Left ventricle myocardium inferior (tissue), 1 donor: ENCODE measurements around the gene KDM1B. TPM values are rescaled to one million over a fixed set of nuclear protein-coding genes. Genes with fewer than 3 reads are reported as not detected.
"Not testable (repeated sequence)": the region's sequence is repeated elsewhere in the genome, so short reads cannot be mapped to it uniquely, and the experiment has no call there.

ENCODE experiments used
- DNase-seq: peaks from one replicate; pipeline ENCODE4 v3.0.0-alpha.2; 2020
- H3K27ac ChIP-seq: fragments of 200-600 bp; replicated peaks from 2 replicates; pipeline ENCODE4 v1.8.0; 2021
- H3K27me3 ChIP-seq: fragments of 200-600 bp; 2 replicates; pipeline ENCODE4 v1.8.0; 2021; ENCODE audit warnings: low read depth
- H3K36me3 ChIP-seq: fragments of 200-600 bp; 2 replicates; pipeline ENCODE4 v1.8.0; 2021
- H3K4me1 ChIP-seq: fragments of 200-600 bp; 2 replicates; pipeline ENCODE4 v1.8.0; 2021
- H3K4me3 ChIP-seq: fragments of 200-600 bp; 2 replicates; pipeline ENCODE4 v1.8.0; 2021; ENCODE audit warnings: mild to moderate bottlenecking, moderate library complexity
- H3K9me3 ChIP-seq: fragments of 200-600 bp; replicated peaks from 2 replicates; pipeline ENCODE4 v1.8.0; 2021
- intact Hi-C: fragments of 100-400 bp; cut with micrococcal nuclease; formaldehyde crosslinking; loops from one replicate; pipeline ENCODE4 v1.11.0; 2022
- total RNA-seq: library from RNA; stranded (reverse); fragmentation: NEBNext Ultra II Directional; extraction: Animal tissue kit (Norgen Biotek cat#: 25700); gene quantifications from one replicate; pipeline ENCODE4 v1.2.1, GENCODE V29; 2021
- TF ChIP-seq, protein P1 (sequence below): fragments of 200-600 bp; IDR thresholded peaks from 2 replicates; pipeline ENCODE4 v1.8.0; 2021; ENCODE audit warnings: antibody characterized with exemption, mild to moderate bottlenecking, borderline replicate concordance
- donor health status: DM: no; HTN: yes; CAD: no; lungs with severe emphysema.

The KDM1B gene
- total RNA-seq, 1 donor from 2014 or later, result 14.3 TPM

DNA sequence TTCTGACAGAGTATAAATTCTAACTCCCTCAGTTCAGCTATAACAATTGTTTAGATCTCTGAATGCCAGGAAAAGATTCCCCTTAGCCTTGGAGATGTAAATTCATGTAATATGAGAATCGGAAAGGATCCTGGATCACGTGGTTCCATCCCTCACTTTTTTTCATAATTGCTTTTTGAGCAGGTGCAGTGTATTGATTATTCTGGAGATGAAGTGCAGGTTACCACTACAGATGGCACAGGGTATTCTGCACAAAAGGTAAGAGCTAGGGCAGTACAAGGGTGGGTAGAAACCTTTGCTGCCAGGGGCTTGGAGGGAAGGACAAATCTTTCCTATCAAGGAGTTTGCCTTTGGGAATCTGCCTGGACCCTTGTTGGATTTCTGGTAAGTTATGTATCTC, 52.7 kb downstream of the KDM1B start:
- Histone ChIP-seq H3K36me3 (peaks cover 43% of the 10 kb centered on the region), H3K4me3 (no peak overlapping the region), H3K27ac (no peak overlapping the region), H3K27me3 (no peaks in the 10 kb centered on the region), H3K9me3 (no peaks in the 10 kb centered on the region), H3K4me1 (no peaks in the 10 kb centered on the region)
- intact Hi-C loops, result no loop called here
- DNase-seq, result no peak
- TF ChIP-seq, protein P1, sequence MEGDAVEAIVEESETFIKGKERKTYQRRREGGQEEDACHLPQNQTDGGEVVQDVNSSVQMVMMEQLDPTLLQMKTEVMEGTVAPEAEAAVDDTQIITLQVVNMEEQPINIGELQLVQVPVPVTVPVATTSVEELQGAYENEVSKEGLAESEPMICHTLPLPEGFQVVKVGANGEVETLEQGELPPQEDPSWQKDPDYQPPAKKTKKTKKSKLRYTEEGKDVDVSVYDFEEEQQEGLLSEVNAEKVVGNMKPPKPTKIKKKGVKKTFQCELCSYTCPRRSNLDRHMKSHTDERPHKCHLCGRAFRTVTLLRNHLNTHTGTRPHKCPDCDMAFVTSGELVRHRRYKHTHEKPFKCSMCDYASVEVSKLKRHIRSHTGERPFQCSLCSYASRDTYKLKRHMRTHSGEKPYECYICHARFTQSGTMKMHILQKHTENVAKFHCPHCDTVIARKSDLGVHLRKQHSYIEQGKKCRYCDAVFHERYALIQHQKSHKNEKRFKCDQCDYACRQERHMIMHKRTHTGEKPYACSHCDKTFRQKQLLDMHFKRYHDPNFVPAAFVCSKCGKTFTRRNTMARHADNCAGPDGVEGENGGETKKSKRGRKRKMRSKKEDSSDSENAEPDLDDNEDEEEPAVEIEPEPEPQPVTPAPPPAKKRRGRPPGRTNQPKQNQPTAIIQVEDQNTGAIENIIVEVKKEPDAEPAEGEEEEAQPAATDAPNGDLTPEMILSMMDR, result no peak

DNA sequence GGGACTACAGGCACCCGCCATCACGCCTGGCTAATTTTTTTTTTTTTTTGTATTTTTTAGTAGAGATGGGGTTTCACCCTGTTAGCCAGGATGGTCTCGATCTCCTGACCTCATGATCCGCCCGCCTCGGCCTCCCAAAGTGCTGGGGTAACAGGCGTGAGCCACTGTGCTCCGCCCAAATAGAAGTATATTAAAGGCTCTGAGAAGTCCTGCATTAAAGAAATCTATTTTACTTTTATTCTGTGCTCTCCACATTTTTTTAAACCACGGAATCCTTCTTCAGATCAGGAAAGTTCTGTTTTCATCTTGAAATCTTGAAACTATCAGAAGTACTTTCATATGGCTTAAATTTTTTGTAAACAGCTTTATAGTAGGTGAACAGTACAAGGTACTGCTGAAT, 53.6 kb downstream of the KDM1B start:
- DNase-seq, H3K4me3 ChIP-seq, H3K27me3 ChIP-seq, H3K4me1 ChIP-seq, H3K27ac ChIP-seq, H3K9me3 ChIP-seq, intact Hi-C loops: not testable (repeated sequence)
- H3K36me3 ChIP-seq, result peaks cover 41% of the 10 kb centered on the region

DNA sequence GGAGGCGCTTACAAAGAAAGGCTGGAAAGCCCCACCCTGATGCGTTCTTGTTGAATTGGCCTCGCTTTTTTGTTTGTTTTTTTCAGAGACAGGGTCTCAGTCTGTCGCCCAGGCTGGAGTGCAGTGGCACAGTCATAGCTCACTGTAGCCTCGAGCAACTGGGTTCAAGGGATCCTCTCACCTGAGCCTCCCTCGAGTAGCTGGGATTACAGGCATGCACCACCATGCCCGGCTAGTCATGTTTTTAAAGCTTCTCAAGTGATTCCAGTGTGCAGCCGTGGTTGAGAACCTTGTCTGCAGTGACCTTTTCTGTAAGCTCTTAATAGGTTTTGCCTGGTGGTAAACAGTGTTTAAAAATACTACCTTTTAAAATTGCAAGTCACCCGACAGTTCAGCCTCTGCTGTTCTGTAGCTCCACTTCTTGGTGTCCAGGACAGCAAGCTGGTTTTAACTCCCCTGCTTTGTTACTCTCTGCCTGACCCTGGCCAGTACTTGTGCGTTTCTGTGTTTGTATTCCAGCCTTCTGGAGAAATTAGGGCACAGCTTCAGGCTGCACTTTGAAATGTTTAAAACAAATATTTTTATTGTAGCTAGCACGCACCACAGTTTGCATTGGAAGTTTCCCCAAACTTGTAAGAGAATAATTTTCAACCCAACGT, 54.4 kb downstream of the KDM1B start:
- peaks cover 43% of the 10 kb centered on the region for H3K36me3 ChIP-seq
- intact Hi-C loops, result no loop called here
- TF ChIP-seq, protein P1, result no peak
- H3K27me3 ChIP-seq, result no peaks in the 10 kb centered on the region
- no peak overlapping the region for H3K4me3 ChIP-seq
- H3K4me1 ChIP-seq, result no peaks in the 10 kb centered on the region
- DNase-seq, result no peak
- H3K27ac ChIP-seq, result peak overlapping the region; percentile 62
- H3K9me3 ChIP-seq, result no peaks in the 10 kb centered on the region

DNA sequence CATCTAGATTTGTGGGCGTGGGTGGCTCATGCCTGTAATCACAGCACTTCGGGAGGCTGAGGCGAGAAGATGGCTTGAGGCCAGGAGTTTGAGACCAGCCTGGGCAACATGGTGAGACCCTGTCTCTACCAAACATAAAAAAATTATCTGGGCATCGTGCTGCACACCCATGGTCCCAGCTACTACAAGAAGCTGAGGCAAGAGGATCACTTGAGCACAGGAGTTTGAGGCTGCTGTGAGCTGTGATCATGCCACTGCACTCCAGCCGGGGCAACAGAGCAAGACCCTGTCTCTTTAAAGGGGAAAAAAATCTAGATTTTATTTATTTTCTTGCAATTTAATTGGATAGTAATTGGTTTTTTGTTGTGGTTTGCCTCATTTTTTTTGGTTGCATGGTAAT, 55.5 kb downstream of the KDM1B start:
- TF ChIP-seq, protein P1, result no peak
- no peaks in the 10 kb centered on the region for H3K9me3 ChIP-seq

DNA sequence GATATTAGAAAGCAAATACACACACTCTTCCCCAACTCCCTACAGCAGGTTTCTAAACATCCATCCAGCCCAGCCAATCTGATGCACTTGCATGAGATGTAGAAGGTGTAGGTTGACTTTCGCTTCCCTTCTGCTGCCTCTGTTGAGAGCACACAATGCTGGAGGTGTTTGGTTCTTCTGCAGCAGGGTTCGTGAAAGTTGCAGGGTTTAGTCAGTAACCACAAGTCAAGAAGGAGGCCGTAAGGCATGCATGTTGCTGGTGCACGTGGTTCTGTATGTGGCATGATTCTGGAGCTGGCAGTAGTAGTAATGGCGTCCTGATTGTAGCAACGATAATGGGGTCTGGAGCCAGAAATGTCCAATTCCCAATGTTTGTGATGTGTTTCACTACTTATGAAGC, 56.1 kb downstream of the KDM1B start:
- H3K27ac ChIP-seq, result no peak overlapping the region
- no peak for DNase-seq
- peaks cover 50% of the 10 kb centered on the region for H3K36me3 ChIP-seq
- no peak overlapping the region for H3K4me3 ChIP-seq
- TF ChIP-seq, protein P1, result no peak
- no peaks in the 10 kb centered on the region for H3K4me1 ChIP-seq
- intact Hi-C loops, result no loop called here
- H3K27me3 ChIP-seq, result no peaks in the 10 kb centered on the region
- H3K9me3 ChIP-seq, result no peaks in the 10 kb centered on the region

More for the DNA sequence above, 55.5 kb downstream of the KDM1B start:
- Histone ChIP-seq H3K4me3 (no peak overlapping the region), H3K36me3 (peaks cover 45% of the 10 kb centered on the region), H3K27ac (peak overlapping the region; percentile 62), H3K27me3 (no peaks in the 10 kb centered on the region), H3K4me1 (no peaks in the 10 kb centered on the region)
- intact Hi-C loops, result no loop called here
- DNase-seq, result no peak

DNA sequence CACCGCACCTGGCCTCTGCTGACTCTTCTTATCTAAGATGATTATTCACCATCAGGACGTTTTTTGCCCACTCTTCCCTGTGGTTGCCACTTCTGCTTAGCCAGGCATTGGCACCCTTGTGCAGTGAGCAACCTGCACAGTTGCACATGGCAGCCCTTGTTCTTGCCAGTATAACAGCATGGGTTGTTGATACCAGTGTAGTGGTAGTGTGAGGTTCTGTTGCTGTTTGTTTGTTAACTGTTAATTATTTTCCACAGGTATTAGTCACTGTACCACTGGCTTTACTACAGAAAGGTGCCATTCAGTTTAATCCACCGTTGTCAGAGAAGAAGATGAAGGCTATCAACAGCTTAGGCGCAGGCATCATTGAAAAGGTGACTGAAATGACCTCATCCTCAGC, 57.0 kb downstream of the KDM1B start:
- H3K36me3 ChIP-seq, result peaks cover 50% of the 10 kb centered on the region

More for the DNA sequence above, 57.0 kb downstream of the KDM1B start:
- TF ChIP-seq, protein P1, result no peak
- Histone ChIP-seq H3K4me1 (no peaks in the 10 kb centered on the region), H3K9me3 (no peaks in the 10 kb centered on the region), H3K4me3 (no peak overlapping the region), H3K27me3 (no peaks in the 10 kb centered on the region), H3K27ac (no peak overlapping the region)
- intact Hi-C loops, result no loop called here
- no peak for DNase-seq
